ENCODE measurements around the gene MYO9B.

The MYO9B gene

DNA sequence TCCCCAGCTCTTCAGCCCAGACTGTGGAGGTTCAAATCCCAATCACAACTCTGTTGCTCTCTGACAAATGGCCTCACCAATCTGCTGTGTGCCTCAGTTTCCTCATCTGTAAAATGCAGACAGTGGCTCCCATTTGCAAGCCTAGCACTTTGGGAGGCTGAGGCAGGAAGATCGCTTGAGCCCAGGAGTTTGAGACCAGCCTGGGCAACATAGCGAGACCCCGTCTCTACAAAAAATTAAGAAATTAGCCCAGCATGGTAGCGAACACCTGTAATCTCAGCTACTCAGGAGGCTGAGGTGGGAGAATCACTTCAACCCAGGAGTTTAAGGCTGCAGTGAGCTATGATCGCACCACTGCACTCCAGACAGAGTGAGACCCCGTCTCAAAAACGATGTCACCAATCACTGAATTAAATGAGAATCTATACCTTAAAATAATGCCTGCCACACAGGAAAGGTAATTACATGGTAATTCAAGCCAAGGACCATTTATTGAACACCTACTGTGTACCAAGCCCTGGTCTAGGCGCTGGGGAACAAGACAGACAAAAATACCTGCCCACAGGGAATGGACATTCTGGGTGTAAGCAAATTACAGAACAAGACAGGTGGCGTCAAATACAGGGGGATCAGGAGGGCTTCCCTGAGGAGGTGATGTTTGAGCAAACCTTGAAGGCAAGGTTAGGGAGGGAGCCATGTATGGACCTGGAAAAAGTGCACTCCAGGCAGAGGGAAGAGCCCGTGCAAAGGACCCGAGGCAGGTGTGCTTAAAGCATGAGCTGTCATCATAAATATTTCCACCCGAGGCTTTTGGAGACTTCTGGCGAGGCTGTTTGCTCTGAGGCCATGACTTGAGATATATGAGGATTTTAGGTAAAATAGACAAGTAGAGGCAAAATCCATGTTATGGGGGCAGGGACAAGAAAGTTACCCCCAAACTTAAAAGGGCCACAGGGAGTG lies 162.4 kb downstream of the MYO9B start:
- DNase-seq, result no peak

DNA sequence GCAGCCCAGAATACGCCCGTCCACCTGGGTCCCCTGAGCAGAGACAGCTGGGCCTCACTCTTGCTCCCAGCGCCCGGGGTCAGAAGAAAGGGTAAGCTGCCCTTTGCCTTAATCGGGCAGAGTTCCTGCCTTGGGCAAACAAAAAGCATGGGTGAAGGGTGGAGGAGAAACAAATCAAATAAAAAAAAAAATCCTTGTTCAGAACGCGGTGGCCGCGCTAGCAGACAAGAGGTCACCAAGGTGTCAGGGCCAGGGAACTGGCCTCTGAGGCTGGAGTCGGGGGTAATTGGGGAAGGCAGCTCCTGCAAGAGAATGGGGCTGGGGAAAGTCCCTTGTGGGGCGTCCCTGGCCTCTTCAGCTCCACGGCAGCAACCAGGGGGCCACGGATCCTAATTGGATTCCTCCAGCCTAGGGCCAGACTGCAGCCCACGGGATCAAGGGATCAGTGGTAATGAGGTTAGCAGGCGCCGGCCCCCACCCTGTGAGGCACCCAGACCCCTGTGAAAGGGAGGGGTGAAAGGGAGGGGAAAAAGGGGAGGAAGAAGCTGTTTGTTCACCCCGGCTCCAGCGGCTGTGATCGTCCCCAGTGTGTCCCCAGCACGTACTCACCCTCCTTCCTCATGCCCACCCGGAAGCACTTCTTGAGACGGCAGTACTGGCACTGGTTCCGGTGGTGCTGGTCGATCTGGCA lies 164.6 kb downstream of the MYO9B start:
- DNase-seq, result no peak

DNA sequence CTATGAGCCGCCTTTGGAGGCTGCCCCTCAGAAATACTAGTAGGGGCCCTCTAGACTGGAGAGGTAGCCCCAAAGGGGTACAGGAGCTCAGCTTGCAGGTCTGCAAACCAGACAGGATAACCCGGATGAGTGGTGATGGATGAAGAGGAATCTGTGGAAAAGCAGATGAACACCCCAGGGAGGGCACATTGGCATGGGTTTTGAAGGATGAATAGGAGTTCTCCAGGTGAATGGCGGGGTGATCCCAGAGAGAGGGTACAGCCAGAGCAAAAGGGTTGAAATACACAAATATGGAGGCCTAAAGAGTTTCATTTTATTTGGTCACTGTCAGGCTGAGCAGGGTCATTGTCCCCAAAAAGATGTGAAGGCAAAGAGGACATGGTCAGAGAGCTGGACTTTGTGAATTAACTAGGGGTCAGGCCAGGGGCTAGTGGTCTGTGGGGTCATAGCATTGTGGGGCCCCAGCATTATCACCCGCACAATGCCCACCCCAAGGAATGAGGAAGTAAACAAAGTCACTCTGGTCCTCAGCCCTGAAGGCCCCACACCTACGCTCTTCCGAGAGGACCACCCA lies 165.3 kb downstream of the MYO9B start:
- no peak for DNase-seq

DNA sequence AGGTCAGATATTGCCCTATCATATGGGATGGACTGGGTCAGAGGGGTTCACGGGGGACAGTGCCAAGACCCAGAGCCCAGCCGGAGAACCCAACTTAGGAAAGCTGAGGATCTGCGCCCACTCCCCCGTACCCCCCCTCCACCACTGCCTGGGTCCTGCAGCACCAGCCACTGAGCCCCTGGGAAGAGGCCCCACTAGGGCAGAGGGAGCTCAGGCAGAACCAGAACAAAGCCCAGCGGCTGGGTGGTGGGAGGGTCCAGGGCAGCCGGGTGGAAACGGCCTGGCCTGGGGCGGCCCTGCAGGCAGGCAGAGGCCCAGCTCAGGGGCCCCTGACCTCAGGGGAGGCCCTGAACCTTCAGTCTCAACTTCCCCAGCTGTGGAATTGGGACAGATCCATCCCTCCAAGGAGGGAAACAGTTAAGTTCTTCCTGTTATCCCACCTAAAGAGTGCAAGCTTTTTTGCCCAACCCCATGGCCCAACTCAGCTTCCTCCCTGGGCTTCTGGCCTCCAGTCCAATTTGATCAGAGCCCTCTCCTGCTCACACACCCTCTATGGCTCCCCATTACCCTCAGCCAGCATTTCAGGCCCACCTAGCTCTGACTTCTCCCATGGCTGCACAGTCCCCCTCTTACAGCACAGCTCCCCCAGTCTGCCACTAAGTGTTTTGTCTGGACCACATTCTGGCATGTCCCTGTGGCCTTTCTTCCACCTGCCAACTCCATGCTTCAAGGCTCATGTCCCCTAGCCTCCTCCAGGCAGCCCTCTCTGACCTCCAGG lies 167.0 kb downstream of the MYO9B start:
- peak in 1 of 56 donors; percentile 14 for DNase-seq

DNA sequence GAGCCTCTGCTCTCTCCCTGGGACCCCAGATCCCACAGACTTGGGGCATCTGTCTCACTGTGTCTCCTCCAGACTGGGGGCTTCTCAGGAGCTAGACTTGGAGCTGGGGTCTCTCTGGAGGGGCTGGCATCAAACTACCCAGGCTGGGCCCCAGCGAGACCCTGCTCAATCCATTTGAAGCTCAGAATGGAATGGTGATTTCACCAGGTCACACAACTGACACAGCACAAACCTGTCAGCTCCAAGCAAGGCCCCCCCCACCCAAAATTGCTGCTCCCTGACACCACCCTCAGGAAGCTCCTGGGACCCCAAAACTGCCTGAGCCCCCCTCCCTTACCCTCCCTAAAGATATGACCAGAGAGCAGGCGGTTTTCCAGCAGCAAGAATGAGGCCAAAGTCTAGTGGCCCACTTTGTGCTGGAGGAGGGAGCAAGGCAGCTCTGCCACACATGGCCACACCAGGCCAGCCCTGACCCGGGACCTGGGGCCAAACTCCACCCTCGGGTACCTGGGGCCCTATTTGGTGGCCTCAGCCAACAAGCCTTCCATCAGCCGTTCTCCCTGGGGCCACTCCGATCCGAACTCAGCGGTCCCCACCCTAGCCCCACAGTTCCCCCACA lies 167.7 kb downstream of the MYO9B start:
- peak in 1 of 56 donors; percentile 17 for DNase-seq

DNA sequence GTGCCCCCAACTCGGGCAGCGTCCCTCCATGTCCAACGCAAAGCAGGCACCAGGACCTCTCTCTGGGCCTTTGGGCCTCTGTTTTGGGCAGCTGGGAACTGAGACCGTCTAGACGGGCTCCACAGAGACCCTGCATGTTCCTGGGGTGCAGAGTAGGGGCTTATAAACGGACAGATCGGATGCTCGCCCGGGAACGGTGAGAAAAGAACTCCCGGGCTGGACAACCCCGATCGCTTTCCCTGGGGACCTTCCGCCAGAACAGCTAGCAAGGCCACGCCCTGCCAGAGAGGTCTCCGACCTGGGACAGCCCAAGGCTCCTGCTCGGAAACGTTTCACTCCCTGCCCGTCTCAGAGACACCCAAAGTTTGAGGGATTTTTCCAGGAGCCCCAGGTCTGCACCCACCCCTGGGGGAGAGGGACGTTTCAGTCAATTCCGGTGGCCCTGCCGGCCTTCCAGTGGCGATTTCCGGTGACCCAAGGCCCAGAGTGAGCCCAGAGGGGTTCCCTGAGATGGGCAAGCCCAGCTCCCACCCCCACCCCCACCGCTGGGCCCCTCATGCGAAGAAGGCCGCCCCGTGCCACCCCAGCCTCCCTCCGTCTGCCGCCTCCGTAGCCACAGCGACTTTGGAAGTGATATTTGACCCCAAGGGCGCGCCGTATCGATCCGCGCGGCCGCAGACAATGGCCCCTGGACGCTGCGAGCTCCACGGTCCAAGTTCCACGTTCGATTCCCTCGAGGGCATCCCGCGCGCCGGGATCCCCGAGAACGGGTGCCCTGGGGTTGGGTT lies 168.4 kb downstream of the MYO9B start:
- peak in 10 of 56 donors; percentile 6 to 49 (median 16) for DNase-seq

DNA sequence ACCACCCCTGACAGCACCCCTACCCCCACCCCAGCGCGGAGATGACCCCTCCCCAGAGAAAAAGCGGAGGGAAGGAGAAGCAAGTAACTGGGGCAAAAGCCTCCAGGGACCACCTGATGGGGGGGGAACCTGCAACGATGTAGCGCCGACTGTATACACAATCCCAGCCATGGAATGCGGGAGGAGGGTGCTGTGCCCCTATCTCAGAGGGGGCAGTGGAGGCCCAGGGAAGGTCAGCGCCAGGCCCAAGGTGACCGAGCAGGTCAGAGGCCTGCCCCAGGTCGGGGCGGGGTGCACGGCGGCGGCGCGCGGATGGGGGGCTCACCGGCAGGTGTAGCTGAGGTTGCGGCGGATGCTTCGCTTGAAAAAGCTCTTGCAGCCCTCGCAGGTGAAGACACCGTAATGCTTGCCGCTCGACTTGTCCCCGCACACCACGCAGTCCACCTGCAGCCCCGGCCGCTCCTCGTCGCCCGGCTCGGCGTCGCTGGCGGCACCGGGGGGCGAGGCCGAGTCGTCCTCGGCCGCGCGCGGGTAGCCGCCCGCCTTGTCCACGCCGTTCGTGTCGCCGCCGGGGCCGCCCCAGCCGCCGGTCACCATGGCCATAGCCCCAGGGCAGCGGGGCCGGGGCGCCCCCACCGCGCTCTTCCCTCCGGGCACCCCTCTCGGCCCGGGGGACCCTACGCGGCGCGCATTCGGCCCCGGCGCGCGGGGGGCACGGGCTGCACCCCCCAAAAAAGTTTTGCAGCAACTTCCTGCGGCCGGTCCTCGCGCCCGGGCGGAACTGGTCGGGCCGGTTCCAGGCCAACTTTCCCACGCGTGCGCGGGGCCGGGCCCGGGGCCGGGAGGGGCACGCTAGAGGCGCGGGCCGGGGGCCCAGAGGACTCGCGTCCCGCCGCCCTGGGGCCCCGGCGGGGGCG lies 169.3 kb downstream of the MYO9B start:
- peak in 5 of 56 donors; percentile 6 to 49 (median 11) for DNase-seq

DNA sequence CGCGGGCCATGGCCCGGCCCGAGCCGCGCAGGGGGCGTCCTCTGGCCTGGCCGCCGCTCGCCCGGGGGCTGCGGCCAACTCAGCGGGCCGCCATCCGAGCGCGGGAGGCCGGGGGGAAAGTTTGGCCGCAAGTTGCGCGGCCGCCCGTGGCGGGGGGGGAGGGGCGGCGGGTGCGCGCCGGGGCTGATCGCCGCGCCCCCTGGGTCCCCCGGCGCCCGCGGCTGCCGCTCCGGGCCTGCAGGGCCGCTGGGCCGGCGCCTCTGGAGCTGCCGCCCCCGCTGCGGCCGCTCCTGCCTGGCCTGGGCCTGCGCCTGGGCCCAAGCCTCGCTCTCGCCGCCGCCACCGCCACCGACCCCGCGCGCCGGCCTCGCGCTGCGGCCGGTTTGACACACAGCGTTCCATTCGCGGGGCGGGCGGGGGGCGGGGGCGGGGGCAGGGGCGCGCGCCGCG lies 170.0 kb downstream of the MYO9B start, which contains the start of gene NR2F6:
NR2F6 (minus strand) TSS at position 385 of the 450 bp plus-strand sequence. CDS start 699 bp downstream, outside the sequence.
- peak in 1 of 56 donors; percentile 60 for DNase-seq

DNA sequence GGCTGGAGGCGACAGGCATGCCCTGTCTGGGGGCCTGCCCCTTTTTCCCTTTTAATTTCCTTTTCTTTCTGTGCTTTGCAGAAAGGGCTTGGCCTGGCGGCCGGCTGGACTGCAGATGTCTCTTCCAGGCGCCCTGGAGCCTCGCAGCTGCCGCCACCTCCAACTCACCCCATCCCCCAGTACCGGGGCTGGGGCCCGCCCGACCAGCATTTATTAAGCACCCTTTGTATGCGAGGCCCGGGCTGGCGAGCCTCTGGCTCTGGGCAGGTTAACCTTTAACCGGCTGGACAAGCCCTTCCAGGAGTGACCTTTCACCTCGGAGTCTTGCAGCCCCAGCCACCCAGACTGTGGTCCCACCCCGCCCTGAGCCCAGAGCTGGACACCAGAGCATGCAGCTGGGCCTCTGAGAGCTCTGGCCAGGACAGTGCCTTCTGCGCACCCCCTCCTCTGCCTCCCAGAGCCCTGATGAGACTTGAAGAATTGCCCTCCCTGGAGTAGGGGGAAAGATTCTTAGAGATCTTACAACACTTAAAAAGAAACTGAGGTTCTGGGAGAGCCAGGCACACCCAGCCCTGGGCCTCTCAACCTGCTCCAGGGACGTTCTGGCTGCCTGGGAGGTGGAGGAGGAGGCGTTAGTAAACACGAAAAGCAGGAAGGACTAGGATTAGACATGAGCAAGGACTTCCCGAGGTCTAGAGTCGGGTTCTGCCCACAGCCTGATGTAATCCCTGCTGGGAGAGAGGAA lies 171.3 kb downstream of the MYO9B start:
- peak in 4 of 56 donors; percentile 32 to 52 (median 42) for DNase-seq

DNA sequence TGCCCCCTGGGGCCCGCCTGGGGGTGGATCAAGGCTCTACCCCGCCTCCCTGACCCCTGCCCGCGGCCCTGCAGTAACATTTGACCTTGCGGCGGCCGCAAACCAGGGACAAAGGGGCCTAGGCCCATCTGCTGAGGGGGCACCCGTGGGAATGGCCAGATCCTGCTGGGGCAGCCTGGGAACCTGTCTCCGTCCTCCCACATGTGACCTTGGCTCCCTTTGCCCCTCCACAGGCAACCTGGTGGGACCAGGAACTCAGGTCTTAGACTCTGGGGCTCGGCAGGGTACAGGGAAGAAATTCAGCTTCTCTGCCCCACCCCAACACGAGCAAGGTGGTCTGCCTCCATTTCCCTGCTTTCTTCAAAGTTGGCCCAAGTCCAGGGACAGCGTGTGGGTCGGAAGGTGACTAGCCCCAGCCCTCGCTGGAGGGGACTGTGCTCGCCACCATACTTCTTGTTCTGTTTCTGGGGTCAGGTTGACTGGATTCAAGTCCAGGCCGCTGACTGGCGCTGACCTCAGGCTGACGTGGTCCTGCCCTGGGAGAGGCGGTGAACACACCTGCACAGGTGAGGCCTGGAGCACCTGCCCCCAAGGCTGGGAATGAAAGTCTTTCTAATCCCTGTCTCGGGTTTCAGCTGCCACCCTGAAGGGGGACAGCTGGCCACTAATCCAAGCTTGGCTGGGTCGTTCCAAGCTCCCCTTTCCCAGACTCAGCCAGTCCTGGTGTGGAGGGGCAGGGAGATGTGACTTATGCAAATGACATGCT lies 172.6 kb downstream of the MYO9B start:
- DNase-seq, result no peak

DNA sequence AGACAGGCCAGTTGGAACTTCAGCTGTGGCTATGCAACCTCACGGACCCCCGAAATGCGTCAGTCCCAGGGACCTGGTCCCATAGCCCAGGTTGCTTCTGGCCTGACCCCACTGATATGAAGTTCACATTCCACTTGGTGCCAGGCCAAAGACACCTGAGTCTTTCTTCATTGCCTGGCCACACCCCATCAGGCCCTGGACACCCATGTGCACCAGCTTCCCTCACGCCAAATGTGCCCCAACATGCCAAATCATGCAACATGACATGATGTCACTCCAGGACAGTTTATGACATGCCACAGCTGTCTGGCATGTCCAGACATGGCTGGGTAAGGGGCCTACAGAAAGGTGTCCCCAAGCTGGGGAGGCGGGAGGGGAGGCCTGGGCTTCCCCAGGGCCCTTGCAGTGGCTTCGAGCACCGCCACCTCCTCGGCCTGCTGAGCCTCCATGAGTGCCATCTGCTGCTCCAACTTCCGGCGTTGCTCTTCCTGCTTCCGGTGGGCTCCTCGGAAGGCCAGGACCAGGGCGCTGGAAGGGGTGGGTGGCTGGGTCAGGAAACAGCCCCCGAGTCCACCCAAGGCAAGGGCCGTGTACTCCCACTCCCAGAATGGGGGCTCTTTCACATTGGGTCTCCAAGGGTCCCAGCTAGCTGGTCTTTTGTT lies 174.4 kb downstream of the MYO9B start:
- no peak for DNase-seq

DNA sequence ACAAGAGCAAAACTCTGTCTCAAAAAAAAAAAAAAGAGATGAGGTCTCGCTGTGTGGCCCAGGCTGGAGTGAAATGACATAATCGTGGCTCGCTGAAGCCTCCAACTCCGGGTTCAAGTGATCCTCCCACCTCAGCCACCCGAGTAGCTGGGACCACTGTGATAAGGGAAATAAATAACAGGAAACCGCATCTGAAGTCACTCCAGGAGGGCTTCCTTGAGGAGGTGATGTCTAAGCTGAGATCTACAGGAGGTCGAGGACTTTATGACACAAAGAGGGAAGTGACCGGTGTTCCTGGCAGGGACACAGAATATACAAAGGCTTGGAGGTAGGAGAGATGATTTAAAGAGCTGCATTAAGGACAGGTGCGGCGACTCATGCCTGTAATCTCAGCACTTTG lies 179.1 kb downstream of the MYO9B start:
- DNase-seq, result no peak

DNA sequence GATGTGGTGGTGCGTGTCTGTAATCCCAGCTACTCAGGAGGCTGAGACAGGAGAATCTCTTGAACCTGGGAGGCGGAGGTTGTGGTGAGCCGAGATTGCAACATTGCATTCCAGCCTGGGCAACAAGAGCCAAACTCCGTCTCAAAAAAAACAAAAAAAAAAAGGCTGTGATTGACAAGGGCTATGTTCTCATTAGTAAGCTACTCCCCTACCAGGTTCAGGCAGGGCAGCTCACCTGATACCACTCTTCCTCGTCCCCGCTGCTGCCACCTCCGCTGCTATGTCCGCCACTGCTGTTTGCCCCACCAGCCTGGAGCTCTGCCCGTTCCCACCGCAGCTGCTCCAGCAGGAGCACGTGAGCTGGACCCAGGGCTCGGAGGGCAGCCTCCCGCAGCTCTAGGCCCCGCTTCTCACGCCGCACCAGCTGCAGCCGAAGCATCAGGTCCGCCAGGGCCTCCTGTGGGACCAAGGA lies 179.6 kb downstream of the MYO9B start:
- DNase-seq, result no peak

DNA sequence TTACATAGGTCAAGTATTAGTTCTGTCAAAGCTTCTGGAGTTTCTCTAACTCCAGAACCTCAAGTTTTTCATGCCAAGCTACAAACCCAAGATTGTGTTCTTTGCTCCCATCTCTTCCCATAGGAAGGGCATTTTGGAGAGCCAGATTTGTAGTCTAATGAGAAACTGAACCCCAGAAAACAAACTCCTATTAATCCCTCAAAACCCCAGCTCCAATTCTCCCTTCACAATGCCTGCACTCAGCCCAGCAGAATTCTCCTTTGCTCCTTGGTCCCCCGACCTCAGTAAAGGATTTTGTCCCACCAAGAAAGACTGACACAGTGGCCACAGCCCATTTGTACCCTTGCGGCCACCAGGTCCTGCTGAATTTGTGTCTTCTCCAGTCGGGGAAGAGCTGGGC lies 180.6 kb downstream of the MYO9B start:
- DNase-seq, result no peak

DNA sequence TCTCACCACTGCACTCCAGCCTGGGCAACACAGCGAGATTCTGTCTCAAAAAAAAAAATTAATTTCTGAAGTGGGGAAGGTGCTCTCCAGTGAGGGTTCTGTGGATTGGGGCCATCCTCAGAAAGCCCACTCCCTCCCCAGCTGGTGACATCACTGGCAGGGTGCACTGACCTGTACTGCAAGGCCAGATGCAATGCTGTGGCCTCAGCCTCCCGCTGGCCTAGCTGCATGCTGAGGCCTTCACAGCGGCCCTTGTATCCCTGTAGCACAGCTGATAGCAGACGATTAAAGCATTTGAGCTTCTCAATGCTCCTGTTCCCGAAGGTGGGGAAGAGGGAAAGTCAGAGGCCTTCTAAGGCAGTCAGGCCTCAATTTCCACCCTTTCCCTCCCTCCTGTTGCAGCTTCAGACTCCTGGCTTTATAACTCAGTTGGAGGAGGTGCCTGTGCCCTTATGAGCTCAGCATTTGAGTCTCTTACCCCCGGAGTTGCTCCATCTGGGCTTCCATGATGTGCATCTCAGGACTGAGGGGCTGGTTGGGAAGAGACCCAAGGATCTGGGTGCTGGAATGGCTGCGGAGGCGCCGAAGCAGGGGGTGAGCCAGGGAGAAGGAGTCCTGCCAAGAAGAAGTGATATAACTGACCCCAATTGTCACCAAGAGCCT lies 183.7 kb downstream of the MYO9B start:
- no peak for DNase-seq

DNA sequence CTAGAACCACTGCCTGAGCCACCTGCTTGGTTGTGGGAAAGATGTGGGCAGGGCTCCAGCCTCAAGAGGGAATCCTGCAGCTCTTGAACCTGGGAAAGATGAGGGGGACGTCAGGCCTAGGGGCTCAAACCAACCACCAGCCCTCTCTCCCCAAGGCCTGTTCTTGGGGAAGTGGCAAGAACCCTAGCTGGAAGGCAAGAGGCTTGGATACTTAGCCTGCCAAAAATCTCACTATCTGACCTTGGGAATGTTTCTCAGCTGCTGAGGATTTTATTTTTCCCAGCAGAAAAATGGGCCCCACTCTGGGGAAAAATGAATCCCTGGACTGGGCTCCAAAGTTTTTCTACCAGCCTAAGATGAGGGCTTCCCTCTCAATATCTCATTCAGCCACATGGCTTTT lies 184.4 kb downstream of the MYO9B start:
- no peak for DNase-seq
